Measurements from ENCODE around the gene MAPK1. TPM values are rescaled to one million over a fixed set of nuclear protein-coding genes. Genes with fewer than 3 reads are reported as not detected.

MAPK1 gene
- total and polyA plus RNA-seq, 2 donors (not counting 1 experiment from before 2014, with no cell fraction given): 53.8 to 133 TPM

DNA sequence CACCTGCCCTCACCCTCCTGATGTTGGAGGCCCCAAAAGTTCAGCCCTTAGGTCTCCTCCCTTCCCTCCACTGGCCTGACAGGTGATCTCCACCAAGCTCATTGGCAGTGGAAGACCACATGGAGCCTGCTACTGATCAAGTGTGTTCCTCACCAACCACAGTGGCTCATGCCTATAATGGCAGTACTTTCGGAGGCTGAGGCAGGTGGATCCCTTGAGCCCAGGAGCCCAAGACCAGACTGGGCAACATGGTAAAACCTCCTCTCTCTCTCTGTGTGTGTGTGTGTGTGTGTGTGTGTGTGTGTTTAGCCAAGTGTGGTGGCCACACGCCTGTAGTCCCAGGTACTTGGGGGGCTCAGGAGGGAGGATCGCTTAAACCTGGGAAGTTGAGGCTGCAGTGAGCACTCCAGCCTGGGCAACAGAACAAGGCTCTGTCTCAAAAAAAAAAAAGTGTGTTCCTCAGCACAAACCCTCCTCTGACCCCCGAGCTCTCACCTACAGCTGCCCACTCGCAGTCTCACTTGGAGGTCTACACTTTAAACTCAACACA, 127.5 kb downstream of the MAPK1 start:
- no peak for DNase-seq (ENCODE audit: low read depth in 2 of 2)
- Histone ChIP-seq H3K4me3 (replicated peaks in 1 of 4; ENCODE audit: control extremely low read depth in 1 of 4, insufficient read depth in 1 of 4, low read depth in 3 of 4, low read length in 4 of 4) (no peak overlapping the region), H3K36me3 (ENCODE audit: control insufficient read depth, insufficient read depth, low read length) (no peaks in the 10 kb centered on the region), H4K20me1 (ENCODE audit: control insufficient read depth, extremely low read depth, insufficient read depth, low read length) (no peaks in the 10 kb centered on the region), H3K4me2 (ENCODE audit: extremely low read depth, insufficient read depth, low read length) (no peak overlapping the region), H3K4me1 (ENCODE audit: control insufficient read depth, extremely low read depth, insufficient read depth, low read length) (peaks cover under 1% of the 10 kb centered on the region), H2AFZ (ENCODE audit: low read length) (no peak overlapping the region), H3K27me3 (ENCODE audit: control insufficient read depth, insufficient read depth, low read length) (peaks cover 2% of the 10 kb centered on the region), H3K79me2 (ENCODE audit: control insufficient read depth, insufficient read depth, low read length) (no peaks in the 10 kb centered on the region), H3K9me3 (ENCODE audit: control insufficient read depth, insufficient read depth, low read depth, low read length) (no peaks in the 10 kb centered on the region), H3K9ac (ENCODE audit: insufficient read depth, low read length) (no peak overlapping the region), H3K27ac (ENCODE audit: insufficient read depth, low read length) (no peak overlapping the region)
- no peak for TF ChIP-seq EZH2 (IDR thresholded peaks at IDR 0.05; ENCODE audit: low read length, missing control alignments)
- TF ChIP-seq, protein P1, sequence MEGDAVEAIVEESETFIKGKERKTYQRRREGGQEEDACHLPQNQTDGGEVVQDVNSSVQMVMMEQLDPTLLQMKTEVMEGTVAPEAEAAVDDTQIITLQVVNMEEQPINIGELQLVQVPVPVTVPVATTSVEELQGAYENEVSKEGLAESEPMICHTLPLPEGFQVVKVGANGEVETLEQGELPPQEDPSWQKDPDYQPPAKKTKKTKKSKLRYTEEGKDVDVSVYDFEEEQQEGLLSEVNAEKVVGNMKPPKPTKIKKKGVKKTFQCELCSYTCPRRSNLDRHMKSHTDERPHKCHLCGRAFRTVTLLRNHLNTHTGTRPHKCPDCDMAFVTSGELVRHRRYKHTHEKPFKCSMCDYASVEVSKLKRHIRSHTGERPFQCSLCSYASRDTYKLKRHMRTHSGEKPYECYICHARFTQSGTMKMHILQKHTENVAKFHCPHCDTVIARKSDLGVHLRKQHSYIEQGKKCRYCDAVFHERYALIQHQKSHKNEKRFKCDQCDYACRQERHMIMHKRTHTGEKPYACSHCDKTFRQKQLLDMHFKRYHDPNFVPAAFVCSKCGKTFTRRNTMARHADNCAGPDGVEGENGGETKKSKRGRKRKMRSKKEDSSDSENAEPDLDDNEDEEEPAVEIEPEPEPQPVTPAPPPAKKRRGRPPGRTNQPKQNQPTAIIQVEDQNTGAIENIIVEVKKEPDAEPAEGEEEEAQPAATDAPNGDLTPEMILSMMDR (conservative IDR thresholded peaks at IDR 0.05 in 1 of 2, IDR thresholded peaks at IDR 0.05 in 1 of 2; ENCODE audit: low read depth in 1 of 2, low read length in 2 of 2): no peak

DNA sequence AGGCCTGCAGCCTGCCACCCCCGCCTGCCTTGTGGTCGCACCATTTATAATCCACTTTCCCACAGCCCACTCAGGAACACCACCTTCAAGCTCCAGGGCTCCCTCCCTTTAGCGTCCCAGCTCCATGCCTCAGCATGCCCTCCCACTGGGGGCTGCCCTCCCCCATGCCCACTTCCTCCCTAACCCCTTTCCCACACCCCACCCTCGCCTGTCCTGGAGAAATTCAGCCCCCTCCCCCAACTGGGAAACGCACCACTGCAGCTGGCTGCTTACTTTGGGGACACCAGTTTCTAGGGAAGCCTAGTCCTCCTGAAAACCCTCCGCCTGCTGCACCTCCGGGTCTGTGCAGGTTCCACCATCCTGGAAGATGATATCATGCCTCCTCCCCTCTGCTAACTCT, 128.5 kb downstream of the MAPK1 start:
- Histone ChIP-seq H3K27me3 (ENCODE audit: control insufficient read depth, insufficient read depth, low read length) (peaks cover 2% of the 10 kb centered on the region), H4K20me1 (ENCODE audit: control insufficient read depth, extremely low read depth, insufficient read depth, low read length) (no peaks in the 10 kb centered on the region), H3K9ac (ENCODE audit: insufficient read depth, low read length) (no peak overlapping the region), H3K9me3 (ENCODE audit: control insufficient read depth, insufficient read depth, low read depth, low read length) (no peaks in the 10 kb centered on the region), H3K4me3 (replicated peaks in 1 of 4; ENCODE audit: control extremely low read depth in 1 of 4, insufficient read depth in 1 of 4, low read depth in 3 of 4, low read length in 4 of 4) (no peak overlapping the region), H2AFZ (ENCODE audit: low read length) (no peak overlapping the region), H3K36me3 (ENCODE audit: control insufficient read depth, insufficient read depth, low read length) (no peaks in the 10 kb centered on the region), H3K27ac (ENCODE audit: insufficient read depth, low read length) (no peak overlapping the region), H3K79me2 (ENCODE audit: control insufficient read depth, insufficient read depth, low read length) (no peaks in the 10 kb centered on the region), H3K4me2 (ENCODE audit: extremely low read depth, insufficient read depth, low read length) (no peak overlapping the region), H3K4me1 (ENCODE audit: control insufficient read depth, extremely low read depth, insufficient read depth, low read length) (peaks cover 6% of the 10 kb centered on the region)
- no peak for TF ChIP-seq EZH2 (IDR thresholded peaks at IDR 0.05; ENCODE audit: low read length, missing control alignments)
- TF ChIP-seq, protein P1 (conservative IDR thresholded peaks at IDR 0.05 in 1 of 2, IDR thresholded peaks at IDR 0.05 in 1 of 2; ENCODE audit: low read depth in 1 of 2, low read length in 2 of 2): no peak
- no peak for DNase-seq (ENCODE audit: low read depth in 2 of 2)

DNA sequence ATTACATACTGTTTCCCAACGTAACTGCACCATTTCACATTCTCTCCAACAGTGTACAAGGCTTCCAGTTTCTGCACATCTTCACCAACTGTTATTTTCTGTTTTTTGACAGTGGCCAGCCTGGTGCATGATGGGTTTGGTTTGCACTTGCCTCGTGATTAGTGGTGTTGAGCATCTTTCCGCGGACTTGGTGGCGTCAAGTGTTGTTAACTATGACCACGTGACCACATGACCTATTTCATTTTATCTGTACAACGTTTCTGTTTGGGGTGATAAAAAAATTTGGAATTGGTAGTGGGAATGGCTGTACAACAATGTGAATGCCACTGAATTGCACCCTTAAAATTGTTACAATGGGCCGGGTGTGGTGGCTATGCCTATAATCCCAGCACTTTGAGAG, 129.4 kb downstream of the MAPK1 start:
- DNase-seq (ENCODE audit: low read depth in 2 of 2): no peak
- no peaks in the 10 kb centered on the region for H4K20me1 ChIP-seq (ENCODE audit: control insufficient read depth, extremely low read depth, insufficient read depth, low read length)
- H3K4me2 ChIP-seq (ENCODE audit: extremely low read depth, insufficient read depth, low read length): no peak overlapping the region
- H3K27ac ChIP-seq (ENCODE audit: insufficient read depth, low read length): no peak overlapping the region
- H3K9ac ChIP-seq (ENCODE audit: insufficient read depth, low read length): no peak overlapping the region
- no peak overlapping the region for H3K4me3 ChIP-seq (replicated peaks in 1 of 4; ENCODE audit: control extremely low read depth in 1 of 4, insufficient read depth in 1 of 4, low read depth in 3 of 4, low read length in 4 of 4)
- TF ChIP-seq EZH2 (IDR thresholded peaks at IDR 0.05; ENCODE audit: low read length, missing control alignments): no peak
- TF ChIP-seq, protein P1 (conservative IDR thresholded peaks at IDR 0.05 in 1 of 2, IDR thresholded peaks at IDR 0.05 in 1 of 2; ENCODE audit: low read depth in 1 of 2, low read length in 2 of 2): no peak
- H3K27me3 ChIP-seq (ENCODE audit: control insufficient read depth, insufficient read depth, low read length): peaks cover 2% of the 10 kb centered on the region
- no peaks in the 10 kb centered on the region for H3K36me3 ChIP-seq (ENCODE audit: control insufficient read depth, insufficient read depth, low read length)
- H2AFZ ChIP-seq (ENCODE audit: low read length): no peak overlapping the region
- H3K9me3 ChIP-seq (ENCODE audit: control insufficient read depth, insufficient read depth, low read depth, low read length): no peaks in the 10 kb centered on the region
- peaks cover 6% of the 10 kb centered on the region for H3K4me1 ChIP-seq (ENCODE audit: control insufficient read depth, extremely low read depth, insufficient read depth, low read length)
- no peaks in the 10 kb centered on the region for H3K79me2 ChIP-seq (ENCODE audit: control insufficient read depth, insufficient read depth, low read length)

Measured in fibroblast of lung (primary cell).